Measurements from ENCODE around the gene HOXD3.

GRCh38 chr2:176167398-176167797 lies 10.3 kb downstream of the HOXD3 start:
- no peak for TF ChIP-seq CTCF (IDR thresholded peaks at IDR 0.05)
- no peak for TF ChIP-seq POLR2AphosphoS5 (IDR thresholded peaks at IDR 0.05)
